CD4-positive, alpha-beta T cell treated with Interleukin-4 for 1 hour (primary cell): ENCODE data around the gene TPRN.
A peak's percentile ranks its signal among the peaks of the same experiment; 100 is the strongest.

ENCODE experiments used
- DNase-seq, 2 donors: peaks; one replicate each; pipeline ENCODE4 v3.0.0-alpha.2; 2020 to 2022

Gene TPRN

DNA sequence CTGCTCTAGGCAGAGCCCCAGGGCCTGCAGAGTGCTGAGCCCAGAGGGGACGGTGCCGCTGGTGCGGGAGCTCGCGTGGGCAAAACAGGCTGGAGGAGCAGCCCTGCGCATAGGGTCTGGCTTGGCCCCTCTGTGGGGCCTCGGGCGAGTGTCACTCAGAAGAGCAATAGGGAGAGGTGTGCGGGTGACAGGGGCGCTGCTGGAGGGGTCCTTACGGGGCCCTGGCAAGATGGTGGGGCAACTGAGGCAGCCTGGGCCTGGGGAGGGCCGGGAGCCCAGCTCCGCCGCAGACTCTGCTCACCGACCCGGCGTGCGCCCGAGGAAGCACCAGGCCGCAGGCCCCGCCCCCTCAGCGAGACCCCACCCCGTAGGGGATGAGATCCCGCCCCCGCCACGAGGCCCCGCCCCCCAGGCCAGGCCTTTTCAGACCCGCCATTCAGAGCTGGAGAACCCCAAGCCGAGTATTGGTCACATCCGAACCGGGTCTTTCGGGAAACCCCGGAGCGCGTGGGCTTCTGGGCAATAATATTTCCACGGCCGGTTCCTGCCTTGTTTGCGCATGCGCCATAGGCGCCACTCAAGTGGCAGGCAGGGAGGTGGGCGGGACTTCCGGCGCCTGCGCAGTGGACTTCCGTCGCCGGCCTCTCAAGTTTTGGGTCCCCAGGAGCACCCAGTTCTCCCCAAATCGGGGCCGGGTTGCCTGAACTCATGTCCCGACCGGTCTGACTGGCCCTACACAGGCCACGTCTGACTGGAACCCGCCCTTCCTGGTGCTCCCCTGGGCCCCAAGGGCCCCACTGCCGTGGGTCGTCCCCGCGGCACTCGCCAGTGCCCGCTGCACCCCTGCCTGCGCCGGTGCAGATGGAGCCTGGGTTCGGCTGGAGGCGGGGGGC, 22.8 kb upstream of the TPRN start:
- peak; percentile 99 to 100 for DNase-seq

DNA sequence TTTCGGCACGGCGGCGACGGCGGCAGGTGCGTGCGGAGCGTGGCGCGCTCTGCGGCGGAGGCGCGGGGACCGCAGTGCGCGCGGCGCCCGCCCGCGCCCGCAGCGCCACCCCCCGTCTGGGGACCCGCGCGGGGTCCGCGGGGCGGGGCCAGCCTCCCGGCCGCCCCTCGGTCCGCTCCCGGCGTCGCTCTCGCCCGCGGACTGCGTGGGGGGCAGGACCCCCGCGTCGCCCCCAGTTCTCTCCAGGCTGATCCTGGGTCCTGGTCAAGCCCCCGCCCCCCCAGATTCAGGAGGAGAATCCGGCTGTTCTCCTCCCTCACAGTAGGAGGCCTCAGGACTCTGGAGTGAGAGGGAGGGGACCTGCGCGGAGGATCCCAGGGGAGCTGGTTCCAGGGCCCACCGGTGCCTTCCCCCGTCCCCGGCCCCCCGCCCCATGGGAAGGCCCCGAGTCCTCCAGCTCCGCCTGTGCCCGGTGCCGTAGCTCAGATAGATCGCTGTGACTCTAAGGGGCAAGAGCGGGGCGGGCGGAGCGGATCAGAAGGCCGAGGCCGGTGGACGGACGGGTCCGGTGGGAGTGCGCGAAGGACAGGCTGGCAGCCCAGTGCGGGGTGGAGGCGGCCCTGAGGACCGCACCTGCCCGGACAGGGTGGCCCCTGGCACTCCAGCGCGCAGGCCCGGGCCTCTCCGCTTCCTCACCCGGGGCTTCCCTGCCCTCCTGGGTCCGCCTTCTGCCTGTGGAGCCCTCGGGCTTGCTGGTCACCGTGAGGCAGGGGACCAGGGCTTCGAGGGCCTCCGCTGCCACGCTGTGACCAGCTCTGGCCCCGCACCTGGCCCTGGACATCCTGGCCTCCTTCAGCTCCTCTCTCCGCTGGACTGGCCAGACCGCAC, 21.9 kb upstream of the TPRN start, which contains the start of gene RNF208:
Gene RNF208, minus strand, starts transcription at position 51 of the 888 bp plus-strand sequence. CDS start 1,028 bp downstream, outside the sequence.
- peak in 1 of 2 donors; percentile 8 for DNase-seq

DNA sequence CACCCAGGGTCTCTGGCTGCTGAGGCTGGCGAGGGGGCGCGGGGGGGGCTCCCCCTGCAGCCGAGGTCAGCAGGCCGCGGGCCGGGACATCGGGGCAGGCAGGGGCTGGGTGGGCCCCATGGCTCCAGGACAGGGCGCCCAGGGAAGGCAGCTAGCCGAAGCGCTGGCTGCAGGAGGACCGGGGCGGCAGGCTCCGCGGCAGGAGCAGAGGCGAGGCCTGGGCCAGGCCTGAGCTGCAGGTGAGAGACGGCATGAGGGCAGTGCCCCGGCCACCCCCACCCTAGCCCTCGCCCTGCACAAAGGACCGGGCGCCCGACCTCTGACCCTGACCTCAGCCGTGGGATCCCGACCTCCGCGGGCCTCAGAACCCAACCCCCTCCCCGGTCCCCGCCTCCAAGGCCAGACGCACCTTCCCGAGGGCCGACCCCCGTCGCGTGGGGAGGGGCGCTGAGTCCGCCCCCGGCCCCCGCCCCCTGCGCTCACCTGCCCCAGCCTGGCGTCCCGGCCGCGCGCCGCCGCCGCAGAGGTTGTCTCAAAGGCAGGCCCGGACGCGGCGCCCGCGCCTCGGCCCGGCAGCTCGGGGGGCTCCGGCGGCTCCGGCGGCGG, 21.1 kb upstream of the TPRN start:
- DNase-seq, result peak in 1 of 2 donors; percentile 28

GRCh38 chr9:137221095-137221505, 20.6 kb upstream of the TPRN start:
- DNase-seq, result no peak

DNA sequence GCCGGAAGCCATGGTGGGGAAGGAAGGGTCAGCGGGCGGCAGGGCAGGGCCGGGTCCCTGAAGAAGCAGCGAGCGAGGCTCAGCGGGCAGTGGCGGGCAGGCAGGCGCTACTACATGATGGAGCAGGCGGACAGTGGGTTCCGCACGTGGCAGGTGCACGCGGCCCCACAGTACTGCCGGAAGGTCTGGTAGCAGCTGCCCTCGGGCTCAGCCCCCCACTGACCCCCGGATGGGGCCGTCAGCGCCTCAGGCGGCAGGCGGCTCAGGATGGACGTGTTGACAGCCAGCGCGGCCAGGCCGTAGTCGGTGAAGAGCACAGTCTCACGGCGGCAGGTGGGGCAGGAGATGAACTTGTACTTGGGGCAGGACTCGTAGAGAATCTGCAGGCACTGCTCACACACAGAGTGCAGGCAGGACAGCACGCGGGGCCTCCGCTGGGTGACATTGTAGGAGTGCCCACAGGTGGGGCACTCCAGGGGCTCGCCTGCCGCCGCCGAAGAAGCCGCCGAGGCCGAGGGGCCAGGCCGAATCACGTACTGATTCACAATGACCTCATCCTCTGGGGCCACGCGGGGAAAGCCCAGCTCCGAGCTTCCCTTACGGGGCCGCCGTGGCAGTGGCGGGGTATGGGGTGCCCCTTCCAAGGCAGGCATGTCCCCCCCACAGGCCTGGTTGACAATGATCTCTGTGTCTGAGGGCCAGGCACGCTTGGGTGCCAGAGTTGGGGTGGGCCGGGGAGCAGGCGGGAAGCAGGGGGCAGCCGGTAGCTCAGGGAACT, 20.0 kb upstream of the TPRN start:
- DNase-seq, result no peak

DNA sequence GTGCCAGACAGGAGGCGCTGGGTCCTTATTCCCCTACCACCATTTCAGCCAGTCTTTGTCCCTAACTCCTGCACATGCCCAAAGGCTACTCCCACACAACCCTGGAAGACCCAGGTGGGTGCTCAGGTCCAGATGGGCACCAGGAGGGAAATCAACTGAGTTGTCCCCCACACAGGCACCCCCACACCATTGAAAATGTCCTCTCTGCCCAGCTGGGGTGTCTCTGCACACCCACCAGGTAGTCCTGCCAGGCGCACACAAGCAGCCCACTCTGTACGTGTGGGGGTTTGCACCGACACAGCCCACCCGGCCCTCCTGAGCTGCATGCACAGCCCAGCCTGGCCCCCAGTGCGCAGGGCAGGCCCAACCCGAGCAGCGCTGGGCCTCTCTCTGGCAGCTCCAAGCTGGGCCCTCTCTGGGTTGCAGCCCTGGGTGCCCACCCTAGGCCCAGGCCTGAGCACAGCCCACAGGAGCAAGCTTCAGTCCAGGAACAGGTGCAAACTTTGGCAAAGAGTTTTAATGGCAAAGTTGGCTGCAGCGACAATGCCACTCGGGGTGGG, 19.3 kb upstream of the TPRN start:
- DNase-seq, result no peak

- DNase-seq, result no peak
Measured at GRCh38 chr9:137218754-137219271, 18.3 kb upstream of the TPRN start.

DNA sequence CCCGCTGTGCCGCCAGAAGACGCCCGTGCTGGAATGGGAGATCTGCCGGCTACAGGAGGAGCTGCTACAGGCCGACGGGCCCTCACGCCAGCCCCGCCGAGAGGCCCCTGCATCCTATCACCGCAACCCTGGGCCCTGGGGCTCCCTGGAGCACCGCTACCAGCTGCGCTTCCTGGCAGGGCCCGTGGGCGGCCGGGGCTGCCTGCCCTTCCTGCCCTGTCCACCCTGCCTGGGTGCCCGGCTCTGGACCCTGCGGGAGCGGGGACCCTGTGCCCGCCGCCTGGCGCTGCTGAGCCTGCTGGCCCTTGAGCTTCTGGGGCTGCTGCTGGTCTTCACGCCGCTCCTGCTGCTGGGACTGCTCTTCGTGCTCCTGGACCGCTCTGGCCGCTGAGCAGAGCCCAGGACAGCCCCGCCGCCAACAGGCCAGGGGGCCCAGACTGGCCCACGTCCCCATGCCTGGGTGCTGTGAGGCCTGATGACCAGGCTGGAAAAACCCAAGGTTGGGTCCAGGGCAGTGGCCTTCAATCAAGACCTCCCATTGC, 17.7 kb upstream of the TPRN start:
- no peak for DNase-seq

GRCh38 chr9:137217276-137218211, 17.0 kb upstream of the TPRN start:
- no peak for DNase-seq

DNA sequence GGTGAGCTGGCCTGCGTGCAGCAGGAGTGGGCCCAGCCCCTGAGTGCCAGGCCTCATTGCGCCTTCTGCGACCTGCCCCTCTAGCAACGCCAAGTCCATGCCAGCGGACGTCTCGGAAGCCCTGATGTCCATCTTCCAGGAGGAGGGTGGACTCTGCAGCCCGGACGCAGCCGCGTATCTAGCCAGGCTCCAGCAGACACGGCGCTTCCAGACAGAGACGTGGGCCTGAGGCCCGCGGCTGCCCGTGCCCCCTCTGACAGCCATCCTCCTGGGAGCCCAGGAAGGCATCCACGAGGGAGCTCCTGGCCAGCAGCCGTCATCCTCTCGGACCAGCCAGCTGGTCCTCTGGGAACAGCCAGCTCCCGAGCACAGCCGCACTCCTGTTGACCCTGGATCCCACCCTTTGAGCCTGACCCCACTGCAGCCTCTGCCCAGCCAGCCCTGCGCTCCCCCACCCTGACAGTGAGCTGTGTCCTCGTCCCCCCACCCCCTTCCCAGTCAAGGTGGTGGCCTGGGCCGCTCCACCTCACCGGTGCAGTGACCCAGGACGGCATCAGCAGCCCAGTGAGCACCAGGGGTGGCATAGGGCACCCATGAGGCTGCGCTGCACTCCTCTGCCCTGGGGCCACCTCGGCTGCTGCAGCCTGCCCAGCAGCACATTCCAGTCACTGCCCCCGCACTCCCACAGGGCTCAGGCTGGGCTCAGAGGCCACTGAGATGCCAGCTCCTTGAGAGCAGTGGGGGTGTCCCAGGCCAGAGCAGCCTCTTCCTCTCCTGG, 15.8 kb upstream of the TPRN start:
- no peak for DNase-seq

- no peak for DNase-seq
Measured at GRCh38 chr9:137215196-137215986, 14.8 kb upstream of the TPRN start.

DNA sequence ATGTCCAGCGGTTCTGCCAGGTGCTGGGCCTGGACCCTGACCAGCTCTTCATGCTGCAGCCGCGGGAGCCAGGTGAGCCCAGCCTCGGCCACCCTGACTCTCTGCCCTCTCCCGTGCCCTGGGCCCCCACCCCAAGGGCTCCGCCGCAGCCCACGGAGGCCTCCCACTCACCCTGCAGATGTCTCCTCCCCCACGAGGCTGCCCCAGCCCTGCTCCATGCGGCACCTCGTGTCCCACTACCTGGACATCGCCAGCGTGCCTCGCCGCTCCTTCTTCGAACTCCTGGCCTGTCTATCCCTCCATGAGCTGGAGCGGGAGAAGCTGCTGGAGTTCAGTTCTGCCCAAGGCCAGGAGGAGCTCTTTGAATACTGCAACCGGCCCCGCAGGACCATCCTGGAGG, 14.1 kb upstream of the TPRN start:
- DNase-seq, result no peak

DNA sequence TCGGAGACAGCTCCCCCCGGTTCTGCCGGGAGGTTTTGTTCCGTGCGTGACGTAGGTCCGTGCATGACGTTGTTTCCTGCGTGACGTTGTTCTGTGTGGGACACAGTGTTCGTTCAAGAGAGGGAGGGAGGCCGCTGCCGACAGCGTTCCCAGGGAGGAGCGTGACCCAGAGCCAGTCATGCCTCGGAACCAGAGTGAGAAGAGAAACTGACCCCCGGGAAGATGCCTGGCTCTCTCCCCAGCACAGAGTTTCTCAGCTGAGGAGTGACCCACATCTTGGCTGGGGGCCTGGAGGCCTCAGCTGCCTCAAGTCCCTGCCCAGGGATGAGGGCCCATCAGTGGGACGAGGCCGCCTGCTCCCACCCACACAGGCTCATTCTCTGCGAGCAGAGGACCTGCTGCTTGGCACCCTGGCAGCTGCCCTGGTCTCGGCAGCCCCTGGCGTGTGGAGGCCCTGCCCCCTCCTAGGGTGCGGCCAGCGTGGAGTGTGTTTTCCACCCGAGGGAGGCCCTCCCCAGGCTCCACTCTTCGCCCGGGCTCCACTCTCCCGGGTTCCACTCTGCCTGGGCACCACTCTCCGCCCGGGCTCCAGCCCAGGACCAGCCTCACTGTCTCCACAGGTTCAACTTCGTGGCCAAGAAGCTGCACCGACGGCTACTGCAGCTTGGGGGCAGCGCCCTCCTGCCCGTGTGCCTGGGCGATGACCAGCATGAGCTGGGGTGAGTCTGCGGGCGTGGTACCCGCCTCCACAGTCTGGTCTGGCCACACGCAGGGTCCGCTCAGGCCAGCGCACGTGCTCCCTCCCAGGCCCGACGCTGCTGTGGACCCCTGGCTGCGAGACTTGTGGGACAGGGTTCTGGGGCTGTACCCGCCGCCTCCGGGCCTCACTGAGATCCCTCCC, 12.9 kb upstream of the TPRN start:
- no peak for DNase-seq

DNA sequence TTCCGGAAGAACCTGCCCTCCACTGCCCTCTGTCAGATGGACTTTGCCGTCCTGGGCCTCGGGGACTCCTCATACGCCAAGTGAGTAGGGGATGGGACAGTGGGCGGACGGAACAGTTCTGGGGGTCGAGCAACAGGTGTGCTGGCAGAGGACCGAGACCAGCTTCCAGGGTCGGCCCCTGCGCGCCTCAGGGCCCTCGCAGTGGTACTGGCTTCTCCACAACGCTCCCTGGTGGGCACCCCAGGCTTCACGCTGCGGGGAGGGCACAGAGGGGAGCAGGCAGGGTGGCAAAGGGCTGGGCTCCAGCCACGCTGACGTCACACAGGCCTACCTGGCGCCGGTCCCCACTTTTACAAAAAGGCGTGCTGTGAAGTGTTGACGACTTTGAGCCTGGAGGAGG, 12.0 kb upstream of the TPRN start:
- no peak for DNase-seq

- DNase-seq, result no peak
Measured at GRCh38 chr9:137211532-137211931, 11.0 kb upstream of the TPRN start.

DNA sequence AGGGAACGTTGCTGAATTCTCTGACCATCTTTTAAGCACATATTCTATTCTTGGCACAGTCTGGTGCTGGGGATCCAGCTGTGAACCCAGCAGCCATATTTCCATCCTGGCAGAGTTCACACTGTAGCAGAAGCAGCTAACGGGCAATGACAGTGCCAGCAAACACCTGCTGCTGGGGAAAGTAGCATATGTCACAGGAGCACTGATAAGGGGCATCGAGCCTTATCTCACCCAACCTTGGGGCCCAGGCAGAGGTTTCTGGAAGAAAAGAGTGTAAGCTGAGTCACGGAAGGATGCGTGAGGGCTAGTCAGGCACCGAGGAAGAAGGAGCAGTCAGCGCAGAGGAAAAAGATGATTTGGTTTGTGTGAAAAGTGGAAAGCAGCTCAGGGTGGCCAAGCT, 6.1 kb upstream of the TPRN start:
- no peak for DNase-seq
